H9 (cell line): ENCODE data around the gene BCAR1. TPM values are rescaled to one million over a fixed set of nuclear protein-coding genes. Genes with fewer than 3 reads are reported as not detected.

Experiments used
- DNase-seq: peaks from one replicate; pipeline ENCODE4 v3.0.0-alpha.2; 2017
- H2AFZ ChIP-seq: one replicate; pipeline ENCODE4 v1.6.1; 2013; ENCODE audit warnings: mild to moderate bottlenecking, low read length, control low read depth, moderate library complexity
- H2AK5ac ChIP-seq: 2 replicates; pipeline ENCODE4 v1.6.1; 2013; ENCODE audit warnings: low read length, control low read depth, mixed read lengths; ENCODE audit not compliant: insufficient read length
- H2BK120ac ChIP-seq: one replicate; pipeline ENCODE4 v1.6.1; 2013; ENCODE audit warnings: low read depth, mild to moderate bottlenecking, low read length, control low read depth, inconsistent platforms; ENCODE audit not compliant: poor library complexity, severe bottlenecking
- H2BK12ac ChIP-seq: 2 replicates; pipeline ENCODE4 v1.6.1; 2013; ENCODE audit warnings: low read length, control low read depth, mixed read lengths, low read depth; ENCODE audit not compliant: insufficient read length
- H2BK15ac ChIP-seq: 2 replicates; pipeline ENCODE4 v1.6.1; 2013; ENCODE audit warnings: low read depth, low read length, control low read depth
- H2BK20ac ChIP-seq: one replicate; pipeline ENCODE4 v1.6.1; 2013; ENCODE audit warnings: low read depth, mild to moderate bottlenecking, low read length, control low read depth, inconsistent platforms; ENCODE audit not compliant: poor library complexity, severe bottlenecking
- H2BK5ac ChIP-seq: 2 replicates; pipeline ENCODE4 v1.6.1; 2013; ENCODE audit warnings: low read length, control low read depth, mixed read lengths; ENCODE audit not compliant: insufficient read length
- H3K14ac ChIP-seq: 2 replicates; pipeline ENCODE4 v1.6.1; 2013; ENCODE audit warnings: low read length, control low read depth; ENCODE audit not compliant: insufficient read depth
- H3K18ac ChIP-seq: 2 replicates; pipeline ENCODE4 v1.6.1; 2013; ENCODE audit warnings: low read depth, mild to moderate bottlenecking, mixed read lengths, low read length, control low read depth; ENCODE audit not compliant: insufficient read length
- H3K23ac ChIP-seq: 2 replicates; pipeline ENCODE4 v1.6.1; 2013; ENCODE audit warnings: low read length, control low read depth, mixed read lengths, low read depth; ENCODE audit not compliant: insufficient read length
- H3K23me2 ChIP-seq: 2 replicates; pipeline ENCODE4 v1.6.1; 2013; ENCODE audit warnings: low read depth, mild to moderate bottlenecking, mixed read lengths, low read length, control low read depth; ENCODE audit not compliant: insufficient read length, poor library complexity, severe bottlenecking
- H3K27ac ChIP-seq: 2 replicates; pipeline ENCODE4 v1.5.1; 2013; ENCODE audit warnings: low read length, control low read depth, mixed read lengths, low read depth; ENCODE audit not compliant: insufficient read length
- H3K27me3 ChIP-seq: 2 replicates; pipeline ENCODE4 v1.6.1; 2013; ENCODE audit warnings: low read length, control low read depth, inconsistent platforms; ENCODE audit not compliant: insufficient read depth
- H3K4ac ChIP-seq: 2 replicates; pipeline ENCODE4 v1.6.1; 2013; ENCODE audit warnings: low read depth, mild to moderate bottlenecking, control low read depth, inconsistent platforms, low read length, moderate library complexity
- H3K4me1 ChIP-seq: 2 replicates; pipeline ENCODE4 v1.6.1; 2013; ENCODE audit warnings: low read length, control low read depth, inconsistent platforms; ENCODE audit not compliant: insufficient read depth
- H3K4me2 ChIP-seq: 2 replicates; pipeline ENCODE4 v1.6.1; 2013; ENCODE audit warnings: low read length, control low read depth, mixed read lengths; ENCODE audit not compliant: insufficient read length, insufficient read depth
- H3K56ac ChIP-seq: 2 replicates; pipeline ENCODE4 v1.6.1; 2013; ENCODE audit warnings: low read depth, mild to moderate bottlenecking, mixed read lengths, low read length, control low read depth; ENCODE audit not compliant: insufficient read length
- H3K79me1 ChIP-seq: 2 replicates; pipeline ENCODE4 v1.6.1; 2013; ENCODE audit warnings: low read depth, mild to moderate bottlenecking, moderate library complexity, low read length, control low read depth, inconsistent platforms; ENCODE audit not compliant: insufficient read depth, poor library complexity, severe bottlenecking
- H3K79me2 ChIP-seq: 2 replicates; pipeline ENCODE4 v1.6.1; 2013; ENCODE audit warnings: low read length, control low read depth, inconsistent platforms; ENCODE audit not compliant: insufficient read depth
- H3K9ac ChIP-seq: 2 replicates; pipeline ENCODE4 v1.6.1; 2013; ENCODE audit warnings: low read length, control low read depth, mixed read lengths; ENCODE audit not compliant: insufficient read length; ENCODE audit errors: extremely low read depth
- H3K9me3 ChIP-seq: one replicate; pipeline ENCODE4 v1.6.1; 2013; ENCODE audit warnings: low read depth, low read length, inconsistent platforms; ENCODE audit not compliant: control insufficient read depth
- H3T11ph ChIP-seq: one replicate; pipeline ENCODE4 v1.6.1; 2013; ENCODE audit warnings: mild to moderate bottlenecking, low read length, control low read depth, inconsistent platforms
- H4K20me1 ChIP-seq: one replicate; pipeline ENCODE4 v1.6.1; 2013; ENCODE audit not compliant: control insufficient read depth, insufficient read length, insufficient read depth
- H4K5ac ChIP-seq: 2 replicates; pipeline ENCODE4 v1.6.1; 2013; ENCODE audit warnings: low read depth, mild to moderate bottlenecking, mixed read lengths, low read length, control low read depth; ENCODE audit not compliant: insufficient read length
- H4K8ac ChIP-seq: replicated peaks from 2 replicates; pipeline ENCODE4 v1.6.1; 2013; ENCODE audit warnings: low read length, control low read depth, mixed read lengths, low read depth; ENCODE audit not compliant: insufficient read length
- H4K91ac ChIP-seq: 2 replicates; pipeline ENCODE4 v1.6.1; 2013; ENCODE audit warnings: low read depth, mild to moderate bottlenecking, moderate library complexity, mixed read lengths, low read length, control low read depth; ENCODE audit not compliant: insufficient read length
- H3K27ac Mint-ChIP-seq, 3 experiments: 2 replicates in 2 of 3; 3 replicates in 1 of 3; pipeline ENCODE4 v1.8.0; 2020 to 2021; ENCODE audit warnings: mixed read lengths in 3 of 3, mild to moderate bottlenecking in 1 of 3, moderate library complexity in 1 of 3
- H3K27me3 Mint-ChIP-seq: 2 replicates; pipeline ENCODE4 v1.8.0; 2021; ENCODE audit warnings: low read depth, mild to moderate bottlenecking, moderate library complexity, mixed read lengths
- H3K36me3 Mint-ChIP-seq, 3 experiments: 2 replicates in 2 of 3; 3 replicates in 1 of 3; pipeline ENCODE4 v1.8.0; 2020 to 2021; ENCODE audit warnings: low read depth in 3 of 3, mixed read lengths in 3 of 3; ENCODE audit not compliant: insufficient read depth in 1 of 3
- H3K4me1 Mint-ChIP-seq, 2 experiments: 2 replicates each; pipeline ENCODE4 v1.8.0; 2020; ENCODE audit warnings: mixed read lengths in 2 of 2
- H3K4me3 Mint-ChIP-seq, 2 experiments: 2 replicates in 1 of 2; 3 replicates in 1 of 2; pipeline ENCODE4 v1.8.0; 2020 to 2021; ENCODE audit warnings: mild to moderate bottlenecking in 2 of 2, mixed read lengths in 2 of 2, moderate library complexity in 1 of 2
- H3K9me3 Mint-ChIP-seq, 2 experiments: 2 replicates in 1 of 2; 3 replicates in 1 of 2; pipeline ENCODE4 v1.8.0; 2020; ENCODE audit warnings: mild to moderate bottlenecking in 2 of 2, mixed read lengths in 2 of 2, moderate library complexity in 1 of 2
- WGBS: extraction: QIAGEN DNeasy Blood & Tissue Kit; methylation state at CpG from one replicate; pipeline ENCODE4 v1.1.7; 2013; ENCODE audit warnings: missing lambda C conversion rate, low lambda C conversion rate, mixed read lengths; ENCODE audit not compliant: insufficient read length; ENCODE audit errors: extremely low coverage; 5-methylcytosine and 5-hydroxymethylcytosine counted together
- total RNA-seq: library from RNA; stranded (reverse); gene quantifications from 2 replicates; pipeline ENCODE4 v1.2.1, GENCODE V29; 2021
- TF ChIP-seq, protein P1 (sequence below): fragments of 200-600 bp; sonication (generic); conservative IDR thresholded peaks from 3 replicates; pipeline ENCODE4 v1.8.0; 2021; ENCODE audit warnings: antibody characterized with exemption, mild to moderate bottlenecking

Gene BCAR1
- total RNA-seq, 1 experiment from 2014 or later = 97.1 TPM

DNA sequence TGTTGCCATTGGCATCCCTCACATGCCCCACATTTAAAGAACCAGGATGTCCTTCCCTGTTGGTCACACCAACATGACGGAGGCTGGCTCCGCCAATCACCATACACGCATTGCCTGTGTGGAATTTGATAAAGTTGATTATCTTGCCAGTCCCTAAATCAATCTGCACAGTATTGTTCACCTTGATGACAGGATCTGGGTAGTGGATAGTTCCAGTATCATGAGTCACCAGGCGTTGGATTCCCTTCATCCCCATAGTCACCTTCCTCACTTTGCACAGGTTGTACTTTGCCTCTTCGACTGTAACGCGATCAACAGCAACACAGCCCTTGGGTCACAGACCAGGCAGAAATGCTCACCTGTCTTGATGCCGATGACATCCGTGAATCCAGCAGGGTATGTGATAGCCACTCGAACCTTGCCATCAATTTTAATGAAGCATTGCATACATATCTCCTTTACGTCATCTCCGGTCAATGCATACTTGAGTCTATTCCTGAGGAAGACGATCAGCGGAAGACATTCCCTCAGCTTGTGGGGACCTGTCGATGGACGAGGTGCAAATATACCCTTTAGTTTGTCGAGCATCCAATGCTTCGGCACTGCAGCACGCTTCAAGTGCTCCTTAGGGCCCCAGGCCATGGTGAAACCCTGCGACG lies 58.7 kb downstream of the BCAR1 start:
- WGBS = no CpG with 5 or more reads among the region's 21 CpGs
- H2BK5ac ChIP-seq = no peak overlapping the region
- H3K56ac ChIP-seq = no peak overlapping the region

More for the DNA sequence above, 58.7 kb downstream of the BCAR1 start:
- H3K27ac Mint-ChIP-seq = no peak overlapping the region
- Histone ChIP-seq H3K79me2 (no peaks in the 10 kb centered on the region), H3K4ac (no peak overlapping the region), H4K91ac (no peak overlapping the region), H3K79me1 (no peaks in the 10 kb centered on the region), H3K4me1 (no peaks in the 10 kb centered on the region), H3K18ac (no peak overlapping the region), H3K27me3 (no peaks in the 10 kb centered on the region), H2BK20ac (no peak overlapping the region), H3K27ac (no peak overlapping the region), H3K9me3 (no peaks in the 10 kb centered on the region), H2AFZ (no peak overlapping the region), H3K23me2 (no peaks in the 10 kb centered on the region), H3K9ac (no peak overlapping the region), H3K23ac (no peak overlapping the region), H4K5ac (no peak overlapping the region), H2BK120ac (no peak overlapping the region), H4K8ac (no peak overlapping the region), H3K14ac (no peak overlapping the region), H4K20me1 (no peaks in the 10 kb centered on the region), H2BK15ac (no peak overlapping the region), H2AK5ac (no peak overlapping the region), H3T11ph (no peak overlapping the region), H2BK12ac (no peak overlapping the region), H3K4me2 (no peak overlapping the region)
- TF ChIP-seq, protein P1, sequence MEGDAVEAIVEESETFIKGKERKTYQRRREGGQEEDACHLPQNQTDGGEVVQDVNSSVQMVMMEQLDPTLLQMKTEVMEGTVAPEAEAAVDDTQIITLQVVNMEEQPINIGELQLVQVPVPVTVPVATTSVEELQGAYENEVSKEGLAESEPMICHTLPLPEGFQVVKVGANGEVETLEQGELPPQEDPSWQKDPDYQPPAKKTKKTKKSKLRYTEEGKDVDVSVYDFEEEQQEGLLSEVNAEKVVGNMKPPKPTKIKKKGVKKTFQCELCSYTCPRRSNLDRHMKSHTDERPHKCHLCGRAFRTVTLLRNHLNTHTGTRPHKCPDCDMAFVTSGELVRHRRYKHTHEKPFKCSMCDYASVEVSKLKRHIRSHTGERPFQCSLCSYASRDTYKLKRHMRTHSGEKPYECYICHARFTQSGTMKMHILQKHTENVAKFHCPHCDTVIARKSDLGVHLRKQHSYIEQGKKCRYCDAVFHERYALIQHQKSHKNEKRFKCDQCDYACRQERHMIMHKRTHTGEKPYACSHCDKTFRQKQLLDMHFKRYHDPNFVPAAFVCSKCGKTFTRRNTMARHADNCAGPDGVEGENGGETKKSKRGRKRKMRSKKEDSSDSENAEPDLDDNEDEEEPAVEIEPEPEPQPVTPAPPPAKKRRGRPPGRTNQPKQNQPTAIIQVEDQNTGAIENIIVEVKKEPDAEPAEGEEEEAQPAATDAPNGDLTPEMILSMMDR = no peak
- DNase-seq = no peak
- 0 out of 7 replicates have a peak, but pooled peaks cover 0 to 4% (median 0%) of the 10 kb centered on the region in 3 experiments for H3K36me3 Mint-ChIP-seq
- no peak overlapping the region for H3K4me3 Mint-ChIP-seq
- H3K27me3 Mint-ChIP-seq = peaks cover under 1% of the 10 kb centered on the region; the same call in 1 of the 2 replicates
- peaks cover 0 to 4% of the 10 kb centered on the region in 2 experiments; a peak in 2 of 4 replicates for H3K4me1 Mint-ChIP-seq
- H3K9me3 Mint-ChIP-seq = peaks cover 0 to 1% of the 10 kb centered on the region in 2 experiments; a peak in 2 of 5 replicates
